ENCODE measurements around the gene ALKBH4.
"Not testable (repeated sequence)": the region's sequence is repeated elsewhere in the genome, so short reads cannot be mapped to it uniquely, and the experiment has no call there.

ALKBH4 gene

GRCh38 chr7:102478314-102479208, 13.9 kb upstream of the ALKBH4 start, which contains the start of gene POLR2J:
Gene POLR2J (minus strand): TSS chr7:102478922. CDS start chr7:102478860, 62 bp downstream.
- DNase-seq, result not testable (repeated sequence)

DNA sequence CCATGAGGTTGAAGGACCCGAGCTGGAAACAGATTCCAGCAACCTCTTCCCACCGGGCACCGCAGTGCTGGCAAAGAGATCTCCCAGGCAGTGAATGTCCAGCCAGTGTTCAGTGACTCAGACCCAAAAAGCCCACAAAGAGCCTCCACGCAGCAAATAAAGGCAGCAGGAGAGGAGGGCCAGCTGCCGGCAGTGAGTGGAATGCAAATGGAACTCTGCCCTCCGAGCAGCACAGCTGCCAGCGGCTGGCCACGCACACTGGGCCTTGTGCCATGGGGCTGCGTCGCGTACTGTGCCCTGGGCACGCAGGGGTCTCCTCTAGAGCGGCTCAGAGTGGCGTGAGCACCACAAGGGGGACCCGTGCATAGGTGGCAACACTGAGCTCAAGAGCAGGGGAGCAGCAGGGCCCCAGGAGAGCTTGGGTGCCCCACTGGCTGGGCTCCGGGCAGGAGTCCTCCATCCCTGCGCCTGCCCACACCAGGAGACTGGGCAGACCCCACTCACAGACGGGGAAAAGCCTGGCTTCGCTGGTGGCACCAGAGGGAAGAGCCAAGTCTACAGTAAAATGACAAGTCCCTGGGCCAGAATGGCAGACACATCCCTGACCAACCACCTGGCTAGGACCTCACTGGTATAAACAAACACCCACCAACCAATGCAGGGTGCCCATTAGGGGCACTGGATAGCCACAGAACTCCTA, 10.2 kb upstream of the ALKBH4 start:
- not testable (repeated sequence) for DNase-seq

DNA sequence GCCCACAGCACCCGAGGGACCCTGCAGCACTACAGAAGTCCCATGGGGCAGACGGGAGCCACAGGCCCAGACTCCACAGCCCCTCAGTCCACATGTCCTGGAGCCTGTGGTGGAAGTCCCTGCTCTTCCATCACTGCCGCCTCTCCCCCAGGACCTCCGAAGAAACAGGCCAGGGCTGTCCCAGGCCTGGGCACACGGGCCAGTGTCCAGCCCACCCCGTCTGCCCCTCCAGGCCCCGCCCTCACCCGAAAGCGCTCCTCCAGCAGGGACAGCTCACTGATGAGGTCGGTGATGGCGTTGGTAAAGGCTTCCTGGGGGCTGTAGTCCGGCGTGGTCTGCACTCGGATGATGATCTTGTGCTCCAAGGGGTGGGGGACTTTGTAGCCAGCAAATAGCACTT, 9.5 kb upstream of the ALKBH4 start:
- not testable (repeated sequence) for DNase-seq

DNA sequence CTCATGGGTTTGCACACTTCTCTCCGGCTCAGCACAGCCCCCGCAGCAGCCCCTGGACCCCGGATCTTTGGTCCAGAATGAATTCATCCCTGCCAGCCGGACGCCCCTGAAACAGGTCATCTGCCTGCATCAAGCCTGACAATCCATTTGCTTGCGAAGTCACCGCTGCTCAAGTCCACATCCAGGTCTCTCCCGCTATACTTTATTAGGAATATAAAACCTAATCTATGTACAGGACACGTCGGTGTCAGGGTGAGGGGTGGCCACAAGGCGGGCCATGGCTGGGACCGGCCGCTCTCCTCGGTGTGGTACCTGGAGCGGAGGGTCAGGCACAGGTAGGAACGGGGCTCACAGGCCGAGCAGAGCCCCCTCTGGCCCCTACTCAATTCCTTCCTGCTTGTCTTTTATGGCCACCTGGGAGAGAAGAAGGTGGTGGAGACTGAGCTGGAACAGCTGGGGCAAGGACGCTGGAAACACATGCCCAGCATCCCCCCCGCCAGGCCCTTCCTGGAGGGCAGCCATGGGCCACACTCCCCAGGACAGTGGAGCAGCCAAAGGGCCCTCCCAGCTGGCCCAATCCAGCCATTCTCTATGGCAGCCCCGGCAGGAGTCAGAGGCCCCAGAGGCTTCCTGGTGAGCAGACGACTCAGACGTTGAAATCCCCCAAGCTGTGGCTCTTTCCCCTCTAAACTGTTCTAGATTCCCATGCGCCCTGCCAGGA, 8.8 kb upstream of the ALKBH4 start:
- no peak for DNase-seq

DNA sequence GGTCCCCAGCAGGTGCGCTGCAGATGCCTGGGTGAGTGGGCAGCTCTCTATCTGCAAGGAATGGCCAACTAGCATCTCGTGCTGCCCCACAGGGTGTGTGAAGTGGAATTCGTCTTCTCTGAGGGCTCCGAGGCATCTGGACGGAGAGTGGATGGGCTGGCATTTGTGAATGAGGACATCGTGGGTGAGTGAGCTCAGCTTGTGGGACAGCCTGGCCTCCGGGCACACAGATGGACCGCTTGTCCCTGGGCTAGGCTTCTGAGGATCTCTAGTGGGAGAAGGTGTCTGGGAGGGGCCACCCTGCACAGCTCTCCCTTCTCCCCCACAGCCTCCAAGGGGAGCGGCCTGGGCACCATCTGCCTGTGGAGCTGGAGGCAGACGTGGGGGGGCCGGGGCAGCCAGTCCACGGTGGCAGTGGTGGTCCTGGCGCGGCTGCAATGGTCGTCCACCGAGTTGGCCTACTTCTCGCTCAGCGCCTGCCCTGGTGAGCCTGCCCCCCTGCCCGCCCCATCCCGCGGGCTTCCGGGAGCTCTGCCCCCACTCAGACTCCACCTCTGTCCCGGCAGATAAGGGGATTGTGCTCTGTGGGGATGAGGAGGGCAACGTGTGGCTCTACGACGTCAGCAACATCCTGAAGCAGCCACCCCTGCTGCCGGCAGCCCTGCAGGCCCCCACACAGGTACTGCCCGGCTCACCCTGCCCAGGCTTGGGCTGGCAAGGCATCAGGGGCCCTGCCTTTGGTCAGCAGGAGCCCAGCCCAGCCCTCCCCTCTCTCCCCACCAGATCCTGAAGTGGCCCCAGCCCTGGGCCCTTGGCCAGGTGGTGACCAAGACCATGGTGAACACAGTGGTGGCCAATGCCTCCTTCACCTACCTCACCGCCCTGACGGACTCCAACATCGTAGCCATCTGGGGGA, 7.7 kb upstream of the ALKBH4 start:
- no peak for DNase-seq

GRCh38 chr7:102471791-102472125, 7.1 kb upstream of the ALKBH4 start:
- no peak for DNase-seq

GRCh38 chr7:102469972-102470825, 5.5 kb upstream of the ALKBH4 start:
- no peak for DNase-seq

GRCh38 chr7:102469351-102469971, 4.8 kb upstream of the ALKBH4 start:
- no peak for DNase-seq

DNA sequence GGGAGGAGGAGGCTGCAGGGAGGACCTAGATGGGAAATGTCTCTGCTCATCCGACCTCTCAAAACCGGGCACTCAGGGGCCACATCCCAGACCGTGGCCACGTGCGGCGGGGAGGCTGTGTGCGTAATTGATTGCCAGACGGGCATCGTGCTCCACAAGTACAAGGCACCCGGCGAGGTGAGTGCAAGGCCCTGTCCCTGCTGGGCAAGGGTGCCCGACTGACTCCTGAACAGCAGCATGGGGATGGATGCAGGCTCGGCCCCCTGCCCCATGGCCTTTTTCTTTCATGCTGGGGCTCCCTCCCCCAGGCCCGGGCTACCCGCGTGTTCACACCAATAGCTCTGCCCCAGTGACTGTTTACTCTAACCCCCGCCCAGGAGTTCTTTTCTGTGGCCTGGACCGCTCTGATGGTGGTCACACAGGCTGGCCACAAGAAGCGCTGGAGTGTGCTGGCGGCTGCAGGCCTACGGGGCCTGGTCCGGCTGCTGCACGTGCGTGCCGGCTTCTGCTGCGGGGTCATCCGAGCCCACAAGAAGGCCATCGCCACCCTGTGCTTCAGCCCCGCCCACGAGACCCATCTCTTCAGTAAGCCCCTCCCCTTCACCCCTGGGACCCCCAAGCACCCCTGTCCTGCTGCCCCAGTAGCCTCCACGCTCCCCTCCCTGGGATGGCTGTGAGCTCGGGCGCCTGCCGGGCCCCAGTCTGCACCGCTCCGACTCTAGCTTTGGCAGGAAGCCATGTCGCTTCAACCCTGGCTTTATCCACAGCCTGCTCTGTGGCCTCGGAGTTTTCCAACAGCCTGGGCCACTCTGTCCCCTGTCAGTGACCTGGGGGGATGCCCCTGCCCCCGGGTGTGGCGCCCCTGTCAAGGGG, 4.1 kb upstream of the ALKBH4 start:
- no peak for DNase-seq

- no peak for DNase-seq
Measured at GRCh38 chr7:102467581-102468477, 3.2 kb upstream of the ALKBH4 start.

DNA sequence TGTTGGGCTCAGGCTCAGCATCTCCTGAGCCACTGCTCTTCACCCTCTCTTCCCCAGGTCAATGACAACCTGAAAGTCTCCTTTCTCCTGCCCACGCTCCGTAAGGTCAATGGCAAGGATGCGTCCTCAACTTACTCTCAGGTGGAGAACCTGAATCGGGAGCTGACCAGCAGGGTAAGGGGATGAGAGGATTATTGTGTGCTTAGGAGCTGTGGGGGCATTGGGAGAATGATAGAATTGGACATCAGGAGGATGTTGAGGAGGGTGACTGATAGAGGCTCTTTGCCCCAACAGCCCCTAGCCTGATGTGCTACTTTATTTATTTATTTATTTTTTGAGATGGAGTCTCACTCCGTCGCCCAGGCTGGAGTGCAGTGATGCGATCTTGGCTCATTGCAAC, 1.4 kb upstream of the ALKBH4 start:
- no peak for DNase-seq

DNA sequence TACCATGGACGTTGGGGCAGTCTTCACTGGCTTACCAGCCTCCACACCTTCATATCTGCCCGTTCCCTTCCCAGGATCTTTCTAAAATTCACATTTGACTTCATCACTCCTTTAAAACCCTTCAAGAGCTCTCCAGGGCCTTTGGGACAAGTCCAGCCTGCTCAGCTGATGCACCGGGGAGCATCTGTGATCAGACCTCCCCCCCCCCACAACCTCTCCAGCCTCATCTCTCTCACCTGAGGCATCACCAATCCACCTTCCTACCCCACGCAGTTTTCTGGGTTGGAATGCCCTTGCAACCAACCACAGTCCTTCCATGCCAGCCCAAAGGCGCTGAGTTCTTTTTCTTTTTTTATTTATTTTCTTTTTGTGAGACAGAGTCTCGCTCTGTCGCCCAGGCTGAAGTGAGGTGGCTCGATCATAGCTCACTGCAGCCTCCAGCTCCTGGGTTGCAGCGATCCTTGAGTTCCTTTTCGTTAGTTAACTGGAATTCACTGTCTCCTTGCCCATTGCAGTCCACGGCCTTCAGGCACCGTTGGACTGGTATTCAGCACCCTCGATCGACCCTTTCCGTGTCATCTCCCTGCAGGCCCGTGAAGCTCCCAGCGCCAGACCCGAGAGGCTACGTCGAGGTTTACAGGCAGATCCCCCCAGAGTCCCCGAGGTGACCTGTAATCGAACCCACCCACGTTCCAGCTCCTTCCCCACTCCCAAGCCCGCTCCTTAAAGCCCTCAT, 654 bp downstream of the ALKBH4 start:
- no peak for DNase-seq

DNA sequence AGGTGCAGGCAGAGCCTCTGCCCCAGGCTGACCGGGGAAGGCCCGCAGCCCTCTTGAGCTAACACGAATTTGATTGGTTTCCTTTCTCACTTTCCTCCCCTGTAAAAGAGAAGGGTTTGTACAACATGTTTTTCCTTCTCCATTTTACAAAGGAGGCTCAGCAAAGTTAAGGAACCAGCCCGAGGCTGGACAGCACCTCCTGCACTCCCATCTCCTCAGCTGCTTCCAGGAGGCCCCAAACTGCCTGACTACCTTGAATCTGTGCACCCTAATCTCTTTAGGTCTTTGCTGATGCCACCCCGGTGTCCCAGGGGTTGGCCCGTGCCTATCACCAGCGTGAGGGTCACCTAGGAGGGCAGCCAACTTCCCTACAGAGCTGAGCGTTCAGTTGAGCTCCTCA, 4.2 kb downstream of the ALKBH4 start:
- DNase-seq, result no peak

- no peak for DNase-seq
Measured at GRCh38 chr7:102459221-102459844, 5.3 kb downstream of the ALKBH4 start.

- DNase-seq, result no peak
Measured at GRCh38 chr7:102457352-102457924, 7.2 kb downstream of the ALKBH4 start.

GRCh38 chr7:102456327-102456726, 8.3 kb downstream of the ALKBH4 start:
- DNase-seq, result no peak

DNA sequence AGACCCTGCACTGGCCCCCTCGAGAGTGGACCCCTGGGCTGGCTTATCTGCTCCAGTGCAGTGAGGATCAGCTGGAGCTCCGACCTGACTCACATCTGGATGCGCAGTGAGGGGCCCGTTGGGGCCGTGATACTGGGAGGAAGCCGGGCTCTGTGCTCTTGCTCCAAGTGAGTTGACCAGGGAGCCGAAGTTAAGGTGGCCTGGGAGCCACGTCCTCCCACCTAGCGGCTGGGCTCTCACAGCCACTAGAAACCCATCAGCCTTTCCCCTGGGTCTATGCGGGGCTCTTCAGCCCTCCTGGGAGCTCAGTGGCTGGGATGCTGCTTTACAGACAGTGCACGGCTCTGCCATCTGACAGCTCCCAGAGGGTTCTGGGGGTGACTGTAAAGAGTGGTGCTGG, 9.1 kb downstream of the ALKBH4 start:
- no peak for DNase-seq
